Measurements from ENCODE around the gene METTL26.

Gene METTL26

DNA sequence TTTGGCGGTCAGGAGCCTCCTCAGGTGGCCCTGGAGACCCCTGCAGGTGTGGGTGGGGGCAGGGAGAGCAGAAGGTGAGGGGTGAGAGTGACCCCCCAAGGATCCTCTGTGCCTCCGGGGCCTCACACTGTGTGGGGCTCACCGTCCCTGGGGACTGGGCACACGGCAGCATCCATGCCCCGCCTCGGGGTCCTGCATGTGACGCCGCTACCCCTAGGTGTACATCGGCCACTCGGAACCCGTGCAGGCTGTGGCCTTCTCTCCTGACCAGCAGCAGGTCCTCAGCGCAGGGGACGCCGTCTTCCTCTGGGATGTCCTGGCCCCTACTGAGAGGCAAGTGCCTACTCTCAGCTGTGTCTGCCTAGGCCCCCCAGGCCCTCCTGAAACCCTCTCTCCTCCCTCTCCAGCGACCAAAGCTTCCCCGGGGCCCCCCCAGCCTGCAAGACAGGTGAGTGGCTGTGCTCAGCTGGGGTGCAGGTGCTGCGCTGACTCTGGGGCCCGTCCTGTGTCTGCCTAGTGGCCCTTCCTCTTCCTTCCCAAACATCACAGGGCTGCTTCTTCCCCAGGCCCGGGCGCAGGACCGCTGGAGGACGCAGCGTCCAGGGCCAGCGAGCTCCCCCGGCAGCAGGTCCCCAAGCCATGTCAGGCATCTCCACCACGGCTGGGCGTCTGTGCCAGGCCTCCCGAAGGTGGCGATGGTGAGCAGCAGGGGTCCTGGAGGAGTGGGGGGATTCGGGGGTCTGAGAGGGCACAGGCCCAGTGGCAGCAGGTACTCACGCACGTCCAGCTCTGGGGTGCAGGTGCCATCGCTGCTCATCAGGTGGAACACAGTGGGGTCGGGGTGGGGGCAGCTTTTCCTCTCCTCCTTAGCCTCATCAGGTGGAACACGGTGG, 22.8 kb upstream of the METTL26 start:
- DNase-seq: no peak

DNA sequence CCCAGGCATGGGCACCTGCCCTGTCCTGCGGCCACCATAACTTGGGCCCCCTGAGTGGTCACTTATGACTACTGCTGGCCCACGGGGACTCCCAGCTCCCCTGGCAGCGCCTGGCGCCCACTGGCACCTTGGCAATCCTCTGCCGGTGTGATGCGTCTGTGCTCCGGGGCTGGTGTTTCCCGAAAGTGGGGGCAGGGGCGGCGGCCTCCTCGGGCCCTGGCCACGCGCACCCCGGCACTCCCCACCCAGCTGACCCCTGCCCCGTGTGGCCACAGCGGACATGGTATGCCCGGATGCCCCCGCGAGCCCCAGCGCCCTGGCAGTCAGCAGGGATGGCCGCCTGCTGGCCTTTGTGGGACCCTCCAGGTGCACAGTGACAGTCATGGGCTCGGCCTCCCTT, 21.4 kb upstream of the METTL26 start:
- DNase-seq: no peak

DNA sequence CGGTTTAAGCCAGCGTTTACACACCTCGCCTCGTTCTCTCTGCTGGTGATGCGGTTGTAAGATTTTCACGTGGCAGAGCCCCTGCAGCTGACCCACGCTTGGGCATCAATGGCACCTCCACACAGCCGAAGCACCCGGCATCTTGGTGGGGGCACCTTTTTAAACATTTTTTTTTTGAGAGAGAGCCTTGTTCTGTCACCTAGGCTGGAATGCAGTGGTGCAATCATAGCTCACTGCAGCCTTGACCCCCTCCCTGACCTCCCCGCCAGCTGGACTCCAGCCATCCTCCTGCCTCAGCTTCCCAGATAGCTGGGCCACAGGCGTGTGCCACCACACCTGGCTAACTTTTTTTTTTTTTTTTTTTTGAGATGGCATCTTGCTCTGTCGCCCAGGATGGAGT, 17.9 kb upstream of the METTL26 start:
- DNase-seq: no peak

DNA sequence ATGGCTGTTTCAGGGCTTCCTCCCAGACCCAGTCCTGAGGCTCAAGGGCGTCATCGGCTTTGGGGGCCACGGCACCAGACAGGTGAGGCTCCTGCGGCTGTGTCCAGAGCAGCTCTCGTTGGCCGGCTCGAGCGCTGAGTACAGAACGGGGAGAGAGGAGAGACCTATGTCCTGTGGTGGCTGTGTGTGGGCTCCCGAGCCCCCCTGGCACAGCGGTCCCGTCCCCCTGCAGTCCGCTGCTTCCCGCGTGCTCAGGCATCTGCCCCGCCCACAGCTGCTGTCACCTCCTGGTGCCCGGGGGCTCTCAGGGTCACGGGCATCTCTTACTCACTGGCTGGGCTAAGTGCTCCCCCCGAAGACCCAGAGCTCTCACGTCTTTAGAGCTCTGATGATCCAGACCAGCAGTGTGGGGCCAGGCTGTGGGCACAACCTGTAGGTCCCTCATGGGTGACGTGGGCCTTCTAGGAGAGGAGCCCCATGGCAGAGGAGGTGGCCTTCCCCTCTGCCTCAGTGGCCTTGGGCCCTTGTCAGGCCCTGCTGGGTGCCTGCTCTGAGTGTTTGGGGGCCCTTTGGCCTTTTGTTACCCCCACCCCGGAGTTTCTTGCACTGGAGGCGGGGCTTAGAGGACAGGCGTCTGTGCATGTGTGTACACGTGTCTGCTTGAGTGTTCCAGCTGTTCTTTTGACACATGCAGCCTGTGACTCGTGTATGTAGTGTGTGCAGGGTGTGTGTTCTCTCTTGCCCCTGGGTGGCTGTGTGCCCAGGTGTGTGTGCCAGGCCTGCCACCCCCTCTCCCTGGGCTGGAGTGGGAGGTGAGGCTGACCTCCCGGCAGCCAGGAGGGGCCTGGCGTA, 16.6 kb upstream of the METTL26 start:
- DNase-seq: no peak

DNA sequence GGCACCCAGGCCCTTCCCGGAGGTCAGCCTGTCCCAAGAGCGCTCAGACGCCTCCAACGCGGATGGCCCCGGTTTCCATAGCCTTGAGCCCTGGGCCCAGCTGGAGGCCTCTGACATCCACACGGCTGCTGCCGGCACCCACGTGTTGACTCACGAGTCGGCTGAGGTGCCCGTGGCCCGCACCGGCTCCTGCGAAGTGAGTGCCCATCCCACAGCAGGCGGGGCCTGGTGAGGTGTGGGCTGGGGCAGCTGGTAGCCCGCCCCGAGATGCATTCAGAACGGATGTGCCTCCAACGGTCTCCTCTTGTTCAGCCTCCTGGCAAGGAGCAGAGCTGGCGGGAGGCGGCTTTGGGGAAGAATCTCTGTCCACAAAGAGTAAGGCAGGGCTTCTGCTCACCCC, 15.7 kb upstream of the METTL26 start:
- no peak for DNase-seq

DNA sequence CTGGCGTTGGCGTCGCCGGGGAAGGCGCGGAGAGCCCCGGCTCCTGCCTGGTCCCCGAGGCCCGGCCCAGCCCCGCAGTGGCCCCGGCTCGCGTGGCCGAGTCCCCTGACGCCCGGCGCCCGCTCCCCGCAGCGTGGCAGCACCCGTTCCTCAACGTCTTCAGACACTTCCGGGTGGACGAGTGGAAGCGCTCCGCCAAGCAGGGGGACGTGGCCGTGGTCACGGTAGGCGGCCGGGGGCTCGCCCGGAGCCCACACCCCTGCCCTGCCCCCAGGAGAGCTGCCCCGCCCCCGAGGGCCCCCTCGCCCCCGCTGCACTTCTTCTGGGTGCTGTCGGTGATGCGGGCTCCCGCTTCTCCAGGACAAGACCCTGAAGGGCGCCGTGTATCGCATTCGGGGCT, 13.5 kb upstream of the METTL26 start:
- no peak for DNase-seq

DNA sequence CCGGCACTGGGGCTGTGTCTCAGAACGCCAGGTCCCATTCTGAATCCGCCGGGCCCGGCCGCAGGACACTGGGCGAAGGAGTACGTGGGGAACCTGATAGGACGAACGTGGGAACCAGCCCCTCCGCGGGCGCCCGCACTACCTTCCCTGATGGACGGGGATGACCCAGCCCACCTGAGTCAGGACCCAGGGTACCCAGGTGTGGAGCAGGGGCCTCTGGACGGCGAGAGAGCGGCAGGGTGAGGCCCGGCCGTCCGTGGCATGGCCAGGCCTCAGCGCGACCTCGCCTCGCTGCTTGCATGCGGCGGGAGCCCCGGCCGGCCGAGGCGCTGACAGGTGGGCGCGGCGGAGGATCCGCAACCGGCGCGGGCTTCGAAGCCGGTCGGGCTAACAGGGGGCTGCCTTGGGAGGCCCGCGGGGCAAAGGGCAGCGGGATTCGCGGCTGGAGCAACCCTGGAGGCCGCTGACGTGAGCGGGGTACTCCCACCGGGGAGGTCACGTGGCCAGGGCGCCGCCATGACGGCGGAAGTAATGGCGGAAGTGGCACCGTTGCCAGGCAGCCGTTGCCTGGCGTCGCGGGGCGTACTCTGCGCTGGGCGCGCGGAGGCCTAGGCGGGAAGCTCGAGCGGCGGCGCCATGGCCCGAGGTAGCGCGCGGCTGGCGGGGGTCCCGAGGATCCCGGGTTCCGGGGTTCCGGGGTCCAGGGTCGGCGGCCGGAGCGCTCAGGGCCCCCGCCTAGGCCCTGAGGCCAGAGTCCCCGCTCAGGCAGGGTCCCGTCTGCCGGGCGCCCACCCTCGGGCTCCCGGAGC, 12.9 kb upstream of the METTL26 start, which contains the start of gene WDR90:
Gene WDR90 (plus strand): TSS at position 585 of the 809 bp plus-strand sequence. CDS start 52 bp downstream, at position 637.
- DNase-seq: peak; percentile 55

DNA sequence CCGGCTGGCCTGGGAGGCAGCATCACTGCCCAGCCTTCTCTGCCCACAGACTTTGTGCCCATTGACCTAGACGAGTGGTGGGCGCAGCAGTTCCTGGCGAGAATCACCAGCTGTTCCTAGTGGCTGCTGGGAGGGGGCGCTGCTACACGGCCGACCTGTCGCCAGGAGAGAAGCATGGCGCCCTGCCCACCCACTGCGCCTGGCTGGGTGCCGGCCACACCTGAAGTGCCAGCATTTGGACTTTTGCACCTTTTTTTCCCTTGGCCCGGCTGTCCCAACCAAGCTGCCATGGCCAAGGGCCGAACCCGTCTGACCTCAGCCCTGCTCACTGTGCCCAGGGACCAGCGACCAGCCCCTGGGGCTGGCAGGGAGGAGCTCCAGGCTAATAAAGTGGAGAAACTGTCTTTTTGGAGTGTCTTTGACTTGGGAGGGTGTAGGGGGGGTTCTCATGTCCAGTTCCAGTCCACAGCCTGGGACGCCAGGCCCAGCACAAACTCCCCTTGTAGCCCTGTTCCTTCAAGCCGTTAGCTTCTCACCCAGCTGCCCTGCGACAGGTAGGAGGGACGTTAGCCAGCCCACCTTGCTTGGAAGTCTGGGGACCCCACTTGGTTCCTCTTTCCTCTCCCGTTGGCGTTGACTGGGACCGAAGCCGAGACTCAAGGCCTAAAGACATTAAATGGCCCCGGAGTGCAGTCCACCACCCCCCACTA, 12.1 kb upstream of the METTL26 start:
- no peak for DNase-seq

DNA sequence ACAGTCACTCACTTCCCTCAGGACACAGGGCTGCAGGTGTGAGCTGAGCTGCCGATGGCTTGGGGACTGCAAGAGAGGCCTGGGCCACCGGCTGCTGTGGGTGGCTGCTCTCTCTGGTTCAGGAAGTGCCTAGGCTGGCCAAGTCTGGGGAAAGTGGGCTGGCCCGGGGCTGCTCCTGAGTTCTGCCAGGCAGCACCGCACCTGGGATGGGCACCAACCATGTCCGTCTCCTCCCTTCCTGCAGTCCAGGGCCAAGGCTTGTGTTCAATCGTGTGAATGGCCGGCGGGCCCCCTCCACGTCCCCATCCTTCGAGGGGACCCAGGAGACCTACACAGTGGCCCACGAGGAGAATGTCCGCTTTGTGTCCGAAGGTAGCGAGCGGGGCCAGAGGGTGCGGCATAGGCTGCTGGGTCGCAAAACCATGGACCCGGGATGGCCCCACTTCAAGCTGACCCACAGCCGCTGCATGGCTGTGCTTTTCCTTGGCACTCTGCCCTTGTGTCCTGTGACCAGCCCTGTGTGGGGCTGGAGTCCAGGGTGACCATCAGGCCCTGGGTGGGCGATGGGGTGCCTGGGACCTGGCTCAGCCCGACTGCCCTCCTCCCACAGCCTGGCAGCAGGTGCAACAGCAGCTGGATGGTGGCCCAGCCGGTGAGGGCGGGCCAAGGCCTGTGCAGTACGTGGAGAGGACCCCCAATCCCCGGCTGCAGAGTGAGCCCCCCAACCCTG, 11.2 kb upstream of the METTL26 start:
- no peak for DNase-seq

DNA sequence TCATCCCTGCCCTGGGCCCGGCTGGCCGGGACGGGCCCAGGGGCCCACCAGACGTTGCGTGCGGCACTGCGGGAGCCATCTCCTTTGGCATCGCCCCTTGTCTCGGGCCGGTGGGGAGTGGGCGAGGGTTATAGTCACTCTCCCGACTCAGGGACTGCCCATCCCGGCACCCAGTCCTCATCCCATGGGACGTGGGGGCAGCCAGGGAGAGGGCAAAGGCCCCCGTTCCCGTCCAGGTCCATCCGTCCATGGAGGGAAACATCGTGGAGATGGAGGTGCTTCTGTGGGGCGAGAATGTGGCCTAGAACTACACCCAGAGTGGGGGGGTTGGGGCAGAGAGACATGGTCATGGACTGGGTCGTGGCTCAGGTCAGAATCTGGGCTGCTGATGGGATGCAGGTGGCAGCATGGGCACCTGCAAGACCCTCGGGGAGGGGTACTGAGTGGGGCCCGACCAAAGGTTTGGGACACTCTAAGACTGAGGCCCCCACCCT, 10.6 kb upstream of the METTL26 start:
- DNase-seq: no peak

DNA sequence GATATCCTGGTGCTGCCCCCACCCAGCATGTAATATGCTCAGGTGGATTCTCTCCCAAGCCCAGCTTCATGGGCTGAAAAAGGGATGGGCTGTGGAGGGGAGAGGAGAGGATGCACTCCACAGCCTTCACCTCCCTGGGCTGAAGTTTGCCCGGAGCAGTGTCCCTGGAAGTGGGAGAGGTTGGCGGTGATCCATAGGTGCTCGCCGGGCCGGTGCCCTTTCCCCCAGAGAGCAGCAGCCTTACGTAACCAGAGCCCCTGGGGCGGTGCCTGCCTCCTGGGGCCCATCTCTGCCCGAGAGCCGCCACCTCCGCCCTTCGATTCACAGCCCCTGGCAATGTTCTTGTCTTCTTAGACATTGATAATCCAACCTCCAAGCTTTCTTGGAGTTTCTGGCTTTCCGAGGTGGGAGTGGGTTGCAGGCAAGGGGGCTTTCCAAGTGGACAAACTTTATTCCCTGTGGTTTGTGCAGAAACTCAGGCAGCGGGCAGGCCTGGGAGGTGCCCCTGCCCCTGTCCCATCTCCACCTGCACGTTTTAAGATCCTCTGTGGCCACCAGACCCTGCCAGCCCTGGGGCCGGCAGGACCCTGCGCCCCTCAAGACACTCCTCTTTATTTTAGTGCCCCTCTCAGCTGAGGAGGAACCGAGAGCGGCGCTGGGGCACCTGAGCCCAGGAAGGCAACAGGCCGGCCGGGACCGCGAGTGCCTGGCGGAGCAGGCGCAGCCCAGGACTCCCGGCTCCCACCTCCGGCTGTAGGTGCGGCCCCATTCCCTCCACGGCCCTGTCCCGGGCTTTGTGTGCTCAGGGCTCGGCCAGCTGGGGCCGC, 10.0 kb upstream of the METTL26 start:
- DNase-seq: no peak

DNA sequence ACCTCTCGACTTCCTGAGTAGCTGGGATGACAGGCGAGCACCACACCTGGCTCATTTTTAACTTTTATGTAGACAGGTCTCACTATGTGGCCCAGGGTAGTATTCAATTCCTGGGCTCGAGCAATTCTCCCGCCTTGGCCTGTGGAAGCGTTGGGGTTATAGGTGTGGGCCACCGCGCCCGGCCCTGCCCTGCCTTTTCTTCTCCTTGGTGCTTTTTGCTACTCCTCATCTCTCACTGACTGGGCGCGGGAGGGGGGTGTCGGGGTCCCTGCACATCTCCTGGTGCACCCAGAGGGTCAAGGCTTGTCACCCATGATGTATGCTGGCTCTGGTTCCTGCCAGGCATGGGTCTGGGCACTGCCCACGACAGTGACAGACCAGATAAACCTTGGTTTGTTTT, 8.5 kb upstream of the METTL26 start:
- no peak for DNase-seq

DNA sequence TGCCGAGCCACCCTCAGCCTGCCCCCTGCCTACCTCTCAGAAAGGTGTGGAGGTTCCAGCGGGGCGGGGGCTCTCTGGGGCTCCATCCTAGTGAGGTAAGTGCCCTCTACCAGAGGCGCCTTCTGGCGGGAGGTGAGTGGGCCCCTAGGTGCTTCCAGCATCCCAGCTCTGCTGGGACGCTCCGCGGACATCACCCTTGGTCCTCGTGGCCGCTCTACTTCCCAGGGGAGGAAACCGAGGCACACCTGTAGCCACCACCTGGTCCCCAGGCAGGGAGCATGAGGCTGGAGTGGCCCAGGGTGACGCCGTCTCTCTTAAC, 6.9 kb upstream of the METTL26 start:
- no peak for DNase-seq

DNA sequence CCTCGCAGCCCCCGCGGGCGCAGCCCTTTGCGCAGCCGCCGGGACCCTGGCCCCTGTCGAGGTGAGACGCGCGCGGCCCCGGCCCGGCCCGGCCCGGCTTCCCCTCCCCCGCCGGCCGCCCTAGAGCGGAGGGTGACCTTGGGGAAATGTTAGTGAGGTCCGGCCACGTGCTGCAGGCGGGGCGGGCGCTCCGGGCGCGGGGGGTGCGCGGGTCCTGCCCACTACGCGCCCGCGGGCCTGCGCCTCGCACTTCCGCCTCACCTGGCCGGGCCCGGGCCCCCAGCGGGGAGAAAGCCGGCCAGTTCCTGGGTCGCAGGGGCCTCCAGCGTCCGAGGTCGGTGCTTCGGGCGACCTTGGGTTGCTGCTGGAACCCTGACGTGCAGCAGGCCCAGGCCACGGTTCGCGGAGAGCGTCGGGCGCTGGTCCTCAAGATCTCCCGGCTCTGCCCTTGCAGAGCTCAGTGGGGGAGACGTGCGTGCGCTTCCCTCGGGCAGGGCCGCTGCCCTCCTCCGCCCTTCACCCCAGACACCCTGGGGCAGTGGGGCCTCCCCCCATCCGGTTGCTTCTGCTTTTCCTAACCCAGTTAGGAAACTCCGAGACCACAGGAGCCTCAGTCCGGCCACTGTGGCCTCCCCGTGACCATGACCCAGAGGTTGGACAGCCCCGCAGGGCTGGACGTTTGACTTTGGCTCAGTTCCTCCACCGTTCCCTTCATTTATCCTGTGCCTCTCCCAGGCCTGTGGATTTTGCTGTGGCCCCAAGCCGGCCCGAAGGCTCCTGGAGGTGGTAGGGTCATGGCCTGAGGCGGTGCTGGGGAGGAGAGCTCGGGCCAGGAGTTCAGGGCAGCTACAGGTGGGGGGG, 6.3 kb upstream of the METTL26 start:
- DNase-seq: no peak

DNA sequence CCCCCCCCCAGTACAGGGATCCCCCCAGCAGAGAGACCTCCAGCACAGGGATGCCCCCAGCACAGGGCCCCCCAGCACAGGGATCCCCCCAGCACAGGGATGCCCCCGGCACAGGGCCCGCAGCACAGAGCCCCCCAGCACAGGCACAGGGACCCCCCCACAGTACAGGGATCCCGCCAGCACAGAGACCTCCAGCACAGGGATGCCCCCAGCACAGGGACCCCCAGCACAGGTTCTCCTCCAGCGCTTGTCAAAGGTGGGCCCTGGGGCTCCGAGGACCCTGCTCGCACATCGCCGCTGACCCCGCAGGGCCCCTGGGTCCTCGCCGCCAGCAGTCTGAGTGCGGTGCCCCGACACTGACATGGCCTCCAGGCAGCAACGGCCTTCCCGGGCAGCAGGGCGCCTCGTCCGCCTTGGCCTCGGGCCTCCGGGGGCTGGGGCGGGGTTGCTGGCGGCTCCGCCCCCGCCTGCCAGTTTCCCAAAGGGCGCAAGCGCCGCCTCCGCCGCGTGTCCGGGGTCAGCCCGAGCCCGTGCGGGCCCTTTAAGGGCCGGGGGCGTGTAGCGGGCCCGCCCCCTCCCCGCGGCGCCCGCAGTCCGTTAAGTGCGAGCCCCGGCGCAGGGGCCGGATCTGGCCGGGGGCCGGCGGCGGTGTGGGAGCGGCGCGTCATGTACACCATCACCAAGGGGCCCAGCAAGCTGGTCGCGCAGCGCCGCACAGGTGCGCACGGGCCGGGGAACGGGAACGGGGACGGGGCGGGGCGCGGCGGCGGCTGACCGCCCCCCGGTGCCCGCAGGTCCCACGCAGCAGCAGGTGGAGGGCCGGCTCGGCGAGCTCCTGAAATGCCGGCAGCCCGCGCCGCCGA, 5.5 kb upstream of the METTL26 start, which contains the start of gene MCRIP2:
Gene MCRIP2 (plus strand): TSS at position 503 of the 863 bp plus-strand sequence. CDS start 164 bp downstream, at position 667.
- DNase-seq: no peak

DNA sequence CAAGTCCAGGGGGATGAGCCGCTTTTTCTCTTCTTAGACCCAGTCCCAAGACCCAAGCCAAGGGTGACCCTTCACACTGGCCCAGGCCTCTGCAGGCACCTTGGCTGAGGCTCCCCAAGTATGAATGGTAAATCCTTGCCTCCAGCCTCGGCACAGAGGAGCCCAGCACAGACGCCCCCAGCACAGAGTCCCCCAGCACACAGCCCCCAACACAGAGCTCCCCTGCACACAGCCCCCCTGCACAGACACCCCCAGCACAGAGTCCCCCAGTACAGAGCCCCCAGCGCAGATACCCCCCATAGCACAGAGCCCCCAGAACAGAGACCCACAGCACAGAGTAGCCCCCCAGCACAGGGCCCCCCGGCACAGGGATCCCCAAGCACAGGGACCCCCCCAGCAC, 4.5 kb upstream of the METTL26 start:
- no peak for DNase-seq

DNA sequence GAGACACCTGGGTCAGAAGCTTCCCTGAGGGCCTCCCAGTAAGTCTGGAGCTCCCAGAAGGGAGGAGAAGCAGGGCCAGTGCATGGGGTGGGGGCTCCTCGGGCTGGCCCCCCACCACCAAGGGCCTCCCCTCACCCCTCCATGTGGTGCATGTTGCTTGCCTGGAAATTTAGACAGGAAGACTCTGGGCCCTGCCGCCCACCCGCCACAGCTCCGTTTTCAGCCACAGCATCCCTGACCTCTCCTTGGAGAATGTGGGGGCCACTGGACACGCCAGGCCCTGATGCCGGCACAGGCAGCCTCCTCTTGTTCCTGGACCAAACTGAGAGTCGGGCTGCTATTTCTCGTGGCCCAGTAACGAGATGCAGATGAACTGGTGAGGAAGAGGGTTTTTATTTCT, 2.7 kb upstream of the METTL26 start:
- no peak for DNase-seq

DNA sequence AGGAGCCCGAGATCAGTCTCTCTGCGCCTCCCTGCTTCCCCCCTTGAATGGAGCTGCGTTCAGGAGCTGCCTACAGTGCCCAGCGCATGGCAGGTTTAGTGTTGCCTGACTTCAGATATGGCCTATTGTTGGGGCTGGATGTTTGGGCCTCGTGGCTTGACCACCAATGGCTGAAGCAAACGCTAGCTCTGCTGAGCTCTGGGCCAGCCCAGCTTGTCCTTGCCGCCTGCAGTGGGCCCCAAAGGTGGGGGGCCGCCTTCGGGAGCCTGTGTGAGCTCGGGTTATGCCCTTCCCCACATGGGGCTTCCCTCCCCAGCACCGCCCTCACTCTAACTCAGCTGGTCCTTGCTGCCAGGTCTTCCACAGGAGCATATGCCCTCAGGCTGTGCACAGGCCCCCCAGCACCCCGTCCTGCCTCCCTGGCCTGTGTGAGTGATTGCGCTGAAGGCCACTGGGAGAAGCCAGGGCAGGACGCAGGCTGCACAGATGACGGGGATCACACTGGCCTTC, 2.0 kb upstream of the METTL26 start:
- DNase-seq: no peak
